HG03139 (cell line): ENCODE results near the gene PCCA.
"Not testable (repeated sequence)": the region's sequence is repeated elsewhere in the genome, so short reads cannot be mapped to it uniquely, and the experiment has no call there.

ENCODE experiments used
- ATAC-seq: cut with Tn5 transposase; IDR thresholded peaks from one replicate; pipeline ENCODE4 v1.9.1; 2021; ENCODE audit not compliant: unreplicated experiment

PCCA gene

GRCh38 chr13:100301418-100301817 is 212.5 kb downstream of the PCCA start:
- no peak for ATAC-seq

GRCh38 chr13:100302391-100302790 is 213.5 kb downstream of the PCCA start:
- ATAC-seq, result no peak

GRCh38 chr13:100304229-100304628 is 215.3 kb downstream of the PCCA start:
- ATAC-seq, result no peak

GRCh38 chr13:100305398-100305797 is 216.5 kb downstream of the PCCA start:
- no peak for ATAC-seq

GRCh38 chr13:100306030-100306429 is 217.1 kb downstream of the PCCA start:
- no peak for ATAC-seq

- no peak for ATAC-seq
Measured at GRCh38 chr13:100306434-100306999, 217.6 kb downstream of the PCCA start.

- ATAC-seq, result no peak
Measured at GRCh38 chr13:100314132-100314910, 225.4 kb downstream of the PCCA start.

- no peak for ATAC-seq
Measured at GRCh38 chr13:100315522-100315921, 226.6 kb downstream of the PCCA start.

- not testable (repeated sequence) for ATAC-seq
Measured at GRCh38 chr13:100318473-100318872, 229.6 kb downstream of the PCCA start.

GRCh38 chr13:100323937-100324336 is 235.0 kb downstream of the PCCA start:
- ATAC-seq, result no peak

- no peak for ATAC-seq
Measured at GRCh38 chr13:100330662-100331061, 241.8 kb downstream of the PCCA start.

GRCh38 chr13:100333141-100333540 is 244.2 kb downstream of the PCCA start:
- ATAC-seq, result no peak

GRCh38 chr13:100334214-100334613 is 245.3 kb downstream of the PCCA start:
- ATAC-seq, result peak; percentile 79

- no peak for ATAC-seq
Measured at GRCh38 chr13:100336795-100337516, 248.1 kb downstream of the PCCA start.

- ATAC-seq, result no peak
Measured at GRCh38 chr13:100338275-100338674, 249.4 kb downstream of the PCCA start.

- no peak for ATAC-seq
Measured at GRCh38 chr13:100339411-100339940, 250.6 kb downstream of the PCCA start.

GRCh38 chr13:100340865-100341264 is 252.0 kb downstream of the PCCA start:
- ATAC-seq, result no peak

- no peak for ATAC-seq
Measured at GRCh38 chr13:100341327-100341726, 252.4 kb downstream of the PCCA start.

GRCh38 chr13:100344544-100344943 is 255.7 kb downstream of the PCCA start:
- no peak for ATAC-seq

GRCh38 chr13:100347968-100348367 is 259.1 kb downstream of the PCCA start:
- ATAC-seq, result no peak

- ATAC-seq, result no peak
Measured at GRCh38 chr13:100349594-100349993, 260.7 kb downstream of the PCCA start.

GRCh38 chr13:100350601-100351000 is 261.7 kb downstream of the PCCA start:
- ATAC-seq, result no peak
